HG03575 (cell line): ENCODE measurements around the gene MYZAP.

Experiments
- ATAC-seq: cut with Tn5 transposase; IDR thresholded peaks from one replicate; pipeline ENCODE4 v1.9.1; 2021; ENCODE audit not compliant: unreplicated experiment, insufficient number of reproducible peaks, low FRiP score; ENCODE audit errors: extremely low read depth

Gene MYZAP

GRCh38 chr15:57586661-57587424 lies 4.9 kb upstream of the MYZAP start:
- ATAC-seq, result no peak

- ATAC-seq, result no peak
Observed at GRCh38 chr15:57589281-57589680, 2.4 kb upstream of the MYZAP start.

DNA sequence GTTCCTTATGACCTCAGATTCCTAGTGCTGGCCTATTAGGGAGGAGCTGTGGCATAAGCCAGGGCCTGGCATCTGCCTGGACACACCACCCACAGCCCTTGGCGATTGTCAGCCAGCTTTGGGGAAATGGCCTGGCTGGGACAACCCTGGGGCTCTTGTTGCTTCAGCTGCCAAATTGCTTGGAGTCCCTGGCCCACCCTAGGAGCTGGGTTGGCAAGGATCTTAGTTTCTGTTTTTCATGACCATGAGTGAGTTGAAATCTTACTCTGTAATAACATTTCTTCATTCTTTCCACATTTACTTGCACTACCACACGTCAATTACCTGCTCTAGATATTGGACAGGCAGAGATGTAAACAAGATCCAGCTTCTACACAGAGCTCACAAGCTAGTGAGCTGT lies 1.9 kb upstream of the MYZAP start:
- ATAC-seq, result no peak

DNA sequence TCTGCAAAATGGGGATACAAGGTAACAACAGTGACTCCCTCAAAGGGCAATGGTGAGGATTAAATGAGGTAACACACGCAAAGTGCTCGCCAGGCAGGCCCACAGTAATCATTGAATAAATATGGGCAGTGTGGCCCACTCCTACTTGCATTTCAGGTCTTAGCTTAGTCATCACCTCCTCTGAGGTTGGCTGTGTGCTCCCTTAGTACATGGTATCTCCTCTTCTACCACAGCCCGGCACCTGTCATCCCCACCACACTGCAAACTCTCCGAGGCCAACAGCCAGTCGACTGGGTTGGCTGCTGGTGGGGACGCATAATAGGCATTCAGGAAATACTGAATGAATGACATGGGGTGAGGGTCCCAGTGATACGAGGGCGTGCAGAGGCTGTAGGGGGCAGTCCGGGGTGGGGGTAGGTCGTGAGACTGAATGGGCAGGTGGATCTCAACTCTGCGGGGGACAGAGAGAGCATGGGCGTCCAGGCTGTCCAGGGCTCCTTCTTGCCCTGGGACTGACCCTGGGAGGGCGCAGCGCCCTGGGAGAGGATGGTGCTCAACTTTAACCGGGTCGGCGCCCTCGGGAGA lies 375 bp upstream of the MYZAP start:
- no peak for ATAC-seq

DNA sequence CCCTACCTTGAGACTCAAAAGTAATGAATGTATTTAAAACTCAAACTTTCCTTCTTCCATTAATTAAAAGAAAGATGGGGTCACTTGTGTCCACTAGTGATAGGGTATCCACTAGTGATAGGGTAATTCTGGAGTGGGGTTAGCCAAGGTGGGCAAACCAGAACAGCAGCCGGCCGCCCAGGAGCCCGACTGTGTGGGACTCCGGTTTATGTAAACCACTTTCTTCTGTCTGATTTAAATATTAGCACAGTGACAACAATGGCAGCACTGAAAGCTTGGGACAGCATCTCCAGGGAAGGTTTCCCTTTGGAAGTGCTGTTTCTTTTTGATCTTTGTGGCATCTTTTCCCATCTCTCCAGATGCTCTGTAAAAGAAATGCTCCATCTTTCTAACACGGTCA lies 722 bp downstream of the MYZAP start:
- ATAC-seq, result no peak

GRCh38 chr15:57592836-57593420 lies 1.2 kb downstream of the MYZAP start:
- ATAC-seq, result no peak

DNA sequence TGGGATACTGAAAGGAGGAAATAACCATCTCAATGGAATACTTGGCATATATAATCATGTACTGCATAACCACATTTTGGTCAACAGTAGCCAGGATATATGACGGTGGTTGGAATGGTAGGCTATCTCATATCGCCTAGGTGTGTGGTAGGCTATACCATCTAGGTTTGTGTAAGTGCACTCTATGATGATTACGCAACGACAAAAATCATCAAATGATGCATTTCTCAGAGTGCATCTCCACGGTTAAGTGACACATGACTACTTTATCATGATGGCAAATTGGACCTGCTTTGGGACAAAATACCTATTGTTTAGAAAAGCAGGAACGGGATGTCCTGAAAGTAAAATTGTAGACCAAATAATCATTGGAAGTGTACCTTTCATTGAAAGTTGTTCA lies 2.8 kb downstream of the MYZAP start:
- no peak for ATAC-seq

GRCh38 chr15:57595011-57595866 lies 3.5 kb downstream of the MYZAP start:
- ATAC-seq, result no peak

DNA sequence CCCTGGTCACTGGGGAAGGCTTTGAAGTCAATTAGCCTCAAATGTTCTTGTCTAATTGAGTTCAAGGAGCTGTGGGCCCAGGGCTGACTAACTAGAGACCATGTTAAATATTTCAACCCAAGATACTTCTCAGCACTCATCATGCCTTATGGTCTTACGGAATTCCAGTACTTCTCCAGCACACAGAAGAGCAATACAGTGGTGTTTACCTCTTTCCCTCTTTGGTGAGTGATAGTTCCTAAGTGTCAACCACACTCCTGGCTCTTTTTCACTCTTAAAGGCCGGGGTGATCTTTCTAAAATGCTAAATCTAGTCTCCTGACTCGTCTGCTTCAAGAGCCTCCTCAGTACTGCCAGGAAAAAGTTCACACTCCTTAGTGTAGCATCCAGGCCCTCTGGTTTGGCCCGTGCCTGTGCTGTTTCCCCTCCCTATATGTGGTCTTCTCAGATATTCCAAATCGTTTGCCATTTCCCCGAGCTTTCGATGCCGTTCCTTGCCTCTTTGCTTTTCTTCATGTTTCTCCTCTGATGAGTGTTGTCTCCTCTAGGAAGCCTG lies 4.7 kb downstream of the MYZAP start:
- ATAC-seq, result no peak

GRCh38 chr15:57596978-57597377 lies 5.3 kb downstream of the MYZAP start:
- no peak for ATAC-seq

GRCh38 chr15:57597431-57597830 lies 5.7 kb downstream of the MYZAP start:
- no peak for ATAC-seq

DNA sequence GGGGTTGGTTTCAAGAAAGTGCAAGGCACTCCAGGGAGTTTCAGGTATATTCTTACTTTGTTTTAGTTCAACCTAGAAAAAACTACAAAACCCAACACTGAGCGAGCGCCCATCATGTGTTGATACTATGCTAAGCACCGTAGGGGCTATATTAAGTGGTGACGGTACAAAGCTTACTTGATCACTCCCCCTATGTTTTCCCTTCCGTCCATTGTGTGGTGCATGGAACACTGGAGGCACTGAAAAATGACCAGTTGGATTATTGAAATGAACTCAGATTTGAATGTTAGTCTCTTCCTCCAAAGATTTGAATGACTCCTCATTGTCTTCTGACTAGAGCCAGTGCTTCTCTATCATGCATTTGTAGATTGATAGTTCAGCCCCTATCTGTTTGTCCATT lies 6.6 kb downstream of the MYZAP start:
- no peak for ATAC-seq

DNA sequence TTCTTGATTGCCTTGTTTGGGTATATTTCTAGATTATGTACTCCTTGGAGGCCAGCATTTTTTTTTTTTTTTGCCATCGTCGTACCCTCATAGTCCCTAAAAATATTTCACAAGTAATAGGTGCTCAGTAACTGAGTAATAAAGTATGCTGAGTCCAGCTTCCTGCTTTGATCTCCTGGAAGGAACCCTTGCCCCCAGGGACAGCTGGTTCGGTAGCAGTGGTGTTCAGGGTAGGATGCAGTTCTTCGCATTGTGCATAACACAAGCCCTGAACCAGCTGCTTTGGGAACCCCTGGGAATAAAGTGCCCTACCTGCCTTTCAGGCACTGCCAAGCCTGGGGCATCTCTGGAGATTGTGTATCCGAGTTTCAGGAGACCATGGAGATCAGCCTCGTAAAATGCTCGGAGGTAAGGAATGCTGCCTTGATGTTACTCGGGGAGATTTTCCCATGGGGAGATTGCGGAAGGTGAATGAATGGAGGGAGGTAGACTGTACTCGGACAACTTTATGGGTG lies 7.6 kb downstream of the MYZAP start:
- no peak for ATAC-seq

DNA sequence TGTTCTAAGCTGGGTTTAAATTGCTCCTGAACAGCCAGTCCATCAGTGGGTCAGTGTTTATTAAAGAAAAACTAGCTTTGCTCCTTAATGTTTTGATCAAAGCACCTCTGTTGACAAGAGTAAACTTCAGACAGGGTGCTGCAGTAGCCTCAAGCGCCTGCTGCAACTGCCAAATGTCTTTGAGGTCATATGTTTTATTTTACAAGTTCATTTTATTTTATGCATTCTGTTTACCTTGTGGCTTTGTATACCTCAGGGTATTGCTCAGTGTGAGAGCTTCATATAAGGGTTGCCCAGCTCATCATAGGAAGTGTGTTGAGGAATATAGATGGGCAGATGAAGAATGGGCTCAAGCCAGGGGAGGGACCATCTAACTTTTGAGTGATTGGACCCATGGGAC lies 8.5 kb downstream of the MYZAP start:
- no peak for ATAC-seq

DNA sequence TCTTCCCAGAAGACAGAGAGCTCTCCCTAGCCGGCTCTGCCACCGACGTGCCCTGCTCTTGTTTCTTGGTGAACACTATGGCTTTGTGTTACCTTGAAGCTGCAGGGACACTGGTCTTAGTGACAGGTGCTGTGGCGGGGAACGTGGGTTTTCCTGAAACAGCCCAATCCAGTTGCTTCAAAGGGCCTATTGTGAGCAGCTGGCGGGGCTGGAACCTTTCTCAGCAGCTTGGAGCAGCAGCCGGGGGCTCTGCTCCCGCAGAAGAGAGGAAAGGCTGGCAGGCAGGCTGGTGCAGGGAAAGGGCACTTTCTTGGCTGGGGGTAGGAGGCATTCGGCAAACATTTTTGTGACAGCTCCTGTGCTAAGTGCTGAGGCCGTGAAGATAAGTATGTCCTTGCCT lies 12.8 kb downstream of the MYZAP start:
- ATAC-seq, result no peak

GRCh38 chr15:57605491-57605890 lies 13.8 kb downstream of the MYZAP start:
- no peak for ATAC-seq

DNA sequence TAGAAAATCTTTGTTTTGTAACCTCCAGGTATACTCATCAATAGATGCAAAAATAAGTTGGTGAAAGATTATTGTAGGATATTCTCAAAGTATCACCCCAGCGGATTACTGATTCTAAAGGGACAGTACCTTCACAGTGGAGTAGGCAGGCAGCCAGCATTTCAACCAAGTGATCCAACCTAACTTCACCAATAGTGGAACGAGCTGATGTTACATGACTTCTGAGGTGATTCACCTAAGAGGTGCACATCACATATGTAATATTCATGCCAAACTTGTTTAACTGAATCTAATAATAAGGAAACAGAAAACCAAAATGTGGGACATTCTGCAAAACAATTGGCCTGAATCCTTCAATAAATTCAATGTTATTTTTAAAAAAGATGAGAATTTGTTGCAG lies 14.3 kb downstream of the MYZAP start:
- no peak for ATAC-seq

DNA sequence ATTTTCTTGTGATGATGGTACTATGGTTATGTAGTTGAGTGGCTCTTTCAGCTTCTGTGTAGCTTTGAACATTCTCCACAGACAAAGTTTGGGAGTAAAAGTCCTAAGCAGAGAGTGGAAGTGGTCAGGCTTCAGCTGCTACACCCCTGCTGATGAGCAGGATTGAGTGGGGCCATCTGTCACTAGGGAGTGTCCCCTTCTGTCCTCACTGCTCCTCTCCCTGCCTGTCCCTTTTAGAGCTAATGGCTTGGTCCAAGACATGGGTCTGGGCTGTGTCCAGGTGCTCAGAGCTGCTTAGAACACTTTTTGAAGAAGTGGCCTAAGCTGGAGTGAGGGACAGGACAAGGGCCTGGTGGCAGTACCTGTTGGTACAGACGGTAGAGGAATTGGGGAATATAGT lies 15.1 kb downstream of the MYZAP start:
- ATAC-seq, result no peak

GRCh38 chr15:57607570-57608000 lies 15.9 kb downstream of the MYZAP start:
- no peak for ATAC-seq
